GM06990 (cell line): ENCODE results near the gene FUT8.

ENCODE experiments used
- DNase-seq: peaks from one replicate; pipeline ENCODE4 v3.0.0-alpha.2; 2011; ENCODE audit not compliant: insufficient read length; ENCODE audit errors: extremely low read depth
- H3K27me3 ChIP-seq: replicated peaks from 2 replicates; pipeline ENCODE4 v1.6.0; 2011; ENCODE audit warnings: low read length; ENCODE audit not compliant: control insufficient read depth, insufficient read depth
- H3K36me3 ChIP-seq: 2 replicates; pipeline ENCODE4 v1.5.1; 2011; ENCODE audit warnings: low read length; ENCODE audit not compliant: control insufficient read depth, insufficient read depth
- H3K4me3 ChIP-seq: replicated peaks from 2 replicates; pipeline ENCODE4 v1.5.1; 2011; ENCODE audit warnings: low read depth, mild to moderate bottlenecking, control low read depth, low read length
- CTCF ChIP-seq: IDR thresholded peaks from 2 replicates; pipeline ENCODE4 v1.5.1; 2011; ENCODE audit warnings: low read length, control low read depth, mild to moderate bottlenecking, inconsistent platforms; ENCODE audit not compliant: insufficient read depth, poor library complexity, severe bottlenecking

Gene FUT8

GRCh38 chr14:65776193-65776852 is 363.8 kb downstream of the FUT8 start:
- H3K36me3 ChIP-seq = no peaks in the 10 kb centered on the region
- no peak overlapping the region for H3K4me3 ChIP-seq
- TF ChIP-seq CTCF = no peak
- peaks cover 1% of the 10 kb centered on the region for H3K27me3 ChIP-seq
- DNase-seq = no peak

GRCh38 chr14:65780566-65780965 is 368.0 kb downstream of the FUT8 start:
- Histone ChIP-seq H3K36me3 (no peaks in the 10 kb centered on the region), H3K4me3 (no peak overlapping the region), H3K27me3 (peaks cover 1% of the 10 kb centered on the region)
- TF ChIP-seq CTCF = no peak
- no peak for DNase-seq

- no peak for DNase-seq
- H3K27me3 ChIP-seq = peaks cover 1% of the 10 kb centered on the region
- no peak for TF ChIP-seq CTCF
- H3K4me3 ChIP-seq = no peak overlapping the region
- H3K36me3 ChIP-seq = no peaks in the 10 kb centered on the region
Measured at GRCh38 chr14:65783101-65783500, 370.6 kb downstream of the FUT8 start.

GRCh38 chr14:65783576-65783975 is 371.0 kb downstream of the FUT8 start:
- no peak for TF ChIP-seq CTCF
- no peaks in the 10 kb centered on the region for H3K36me3 ChIP-seq
- peaks cover 1% of the 10 kb centered on the region for H3K27me3 ChIP-seq
- H3K4me3 ChIP-seq = no peak overlapping the region
- no peak for DNase-seq

- H3K36me3 ChIP-seq = no peaks in the 10 kb centered on the region
- no peak for DNase-seq
- no peak overlapping the region for H3K4me3 ChIP-seq
- TF ChIP-seq CTCF = no peak
- H3K27me3 ChIP-seq = peaks cover 1% of the 10 kb centered on the region
Measured at GRCh38 chr14:65784574-65784973, 372.0 kb downstream of the FUT8 start.

- TF ChIP-seq CTCF = no peak
- no peaks in the 10 kb centered on the region for H3K36me3 ChIP-seq
- H3K27me3 ChIP-seq = no peaks in the 10 kb centered on the region; the same call in 1 of the 2 replicates
- DNase-seq = no peak
- H3K4me3 ChIP-seq = no peak overlapping the region
Measured at GRCh38 chr14:65787461-65787860, 374.9 kb downstream of the FUT8 start.
